K562 (cell line): ENCODE data around the gene LINC00305.

ENCODE experiments used
- CTCF ChIP-seq, 3 experiments: IDR thresholded peaks in 2 of 3; conservative IDR thresholded peaks in 1 of 3; 2 replicates each; pipeline ENCODE4 v1.5.1; 2011 to 2012; ENCODE audit warnings: low read length in 3 of 3, mild to moderate bottlenecking in 3 of 3, control low read depth in 2 of 3, improper control_type of control experiment in 1 of 3, inconsistent platforms in 1 of 3, low read depth in 1 of 3, mixed read lengths in 1 of 3, moderate library complexity in 1 of 3; ENCODE audit not compliant: insufficient read depth in 2 of 3
- DMBX1 ChIP-seq: fragments of 250-450 bp; sonication (Bioruptor Pico); IDR thresholded peaks from 2 replicates; pipeline ENCODE4 v1.8.0; 2022; ENCODE audit warnings: inconsistent platforms, mild to moderate bottlenecking, moderate library complexity, borderline replicate concordance
- FOXK2 ChIP-seq, 2 experiments: fragments of 450-650 bp; IDR thresholded peaks in 1 of 2; conservative IDR thresholded peaks in 1 of 2; 2 replicates each; pipeline ENCODE4 v1.6.1; 2016; ENCODE audit warnings: low read depth in 2 of 2, mild to moderate bottlenecking in 1 of 2
- GATA2 ChIP-seq: sonication (generic); formaldehyde crosslinking; IDR thresholded peaks from 2 replicates; pipeline ENCODE4 v1.4.0; 2020; ENCODE audit warnings: mild to moderate bottlenecking, missing genetic modification reagents
- HMGXB4 ChIP-seq: sonication (generic); formaldehyde crosslinking; IDR thresholded peaks from 2 replicates; pipeline ENCODE4 v1.8.1; 2023; ENCODE audit warnings: mild to moderate bottlenecking, missing genetic modification reagents
- KDM1A ChIP-seq, 2 experiments: fragments of 450-650 bp; IDR thresholded peaks; 2 replicates each; pipeline ENCODE4 v1.6.1; 2016; ENCODE audit warnings: mild to moderate bottlenecking in 2 of 2
- NRF1 ChIP-seq, 2 experiments: fragments of 450-650 bp; IDR thresholded peaks in 1 of 2; conservative IDR thresholded peaks in 1 of 2; 2 replicates each; pipeline ENCODE4 v1.6.1; 2014; ENCODE audit warnings: mild to moderate bottlenecking in 2 of 2
- RAD51 ChIP-seq: fragments of 450-650 bp; IDR thresholded peaks from 2 replicates; pipeline ENCODE4 v1.7.1; 2016; ENCODE audit warnings: low read depth, mild to moderate bottlenecking, borderline replicate concordance
- REST ChIP-seq, 2 experiments: fragments of 450-650 bp; formaldehyde crosslinking in 1 of 2; IDR thresholded peaks; 2 replicates each; pipeline versions ENCODE4 v1.4.0 to v1.6.1; 2014 to 2020; ENCODE audit warnings: mild to moderate bottlenecking in 2 of 2, borderline replicate concordance in 1 of 2, low read depth in 1 of 2
- SP2 ChIP-seq: IDR thresholded peaks from 2 replicates; pipeline ENCODE4 v1.6.1; 2011; ENCODE audit warnings: mild to moderate bottlenecking, low read depth, low read length, moderate library complexity; ENCODE audit not compliant: poor library complexity, severe bottlenecking; ENCODE audit errors: extremely low read depth
- ZBTB8A ChIP-seq: fragments of 450-650 bp; IDR thresholded peaks from 2 replicates; pipeline ENCODE4 v1.6.1; 2018; ENCODE audit warnings: mild to moderate bottlenecking, moderate library complexity; ENCODE audit not compliant: partially characterized antibody
- ZNF274 ChIP-seq: IDR thresholded peaks from 2 replicates; pipeline ENCODE4 v1.6.1; 2011; ENCODE audit warnings: low read depth, mild to moderate bottlenecking, low read length, moderate library complexity, borderline replicate concordance

GRCh38 chr18:64179556-64180080 lies 30.7 kb upstream of the LINC00305 start:
- TF ChIP-seq DMBX1 (no peak), ZBTB8A (no peak), RAD51 (no peak), ZNF274 (no peak), HMGXB4 (CRISPR knock-in tag) (no peak), KDM1A (IDR thresholded peaks at IDR 0.05) (no peak), CTCF (IDR thresholded peaks at IDR 0.05 in 2 of 3, conservative IDR thresholded peaks at IDR 0.05 in 1 of 3; ENCODE audit: insufficient read depth in 2 of 3, low read depth in 1 of 3, low read length in 3 of 3) (no peak), REST (IDR thresholded peaks at IDR 0.05; ENCODE audit: borderline replicate concordance) (no peak), REST (CRISPR knock-in tag; IDR thresholded peaks at IDR 0.05; ENCODE audit: low read depth) (no peak), NRF1 (conservative IDR thresholded peaks at IDR 0.05 in 1 of 2, IDR thresholded peaks at IDR 0.05 in 1 of 2) (no peak), GATA2 (CRISPR knock-in tag) (no peak), SP2 (no peak), FOXK2 (conservative IDR thresholded peaks at IDR 0.05 in 1 of 2, IDR thresholded peaks at IDR 0.05 in 1 of 2; ENCODE audit: low read depth in 2 of 2) (no peak)
